Tibial nerve (tissue), 4 donors: ENCODE data around the gene KCNAB2.

Experiments
- EP300 ChIP-seq, 2 donors: sonication (generic); formaldehyde crosslinking; IDR thresholded peaks; one replicate each; pipeline ENCODE4 v1.6.1; 2017; ENCODE audit warnings: antibody characterized with exemption in 2 of 2, mild to moderate bottlenecking in 1 of 2
- POLR2A ChIP-seq, 2 donors: fragments of 450-650 bp; IDR thresholded peaks; one replicate each; pipeline ENCODE4 v1.6.1; 2017; ENCODE audit warnings: antibody characterized with exemption in 2 of 2, mild to moderate bottlenecking in 2 of 2, moderate library complexity in 2 of 2
- TF ChIP-seq, protein P1 (sequence below), 5 experiments: fragments of 200-600 bp in 3 of 5; fragments of 450-650 bp in 2 of 5; sonication (generic) in 3 of 5; IDR thresholded peaks; one replicate each; pipeline ENCODE4 v1.5.1; 2016 to 2019; ENCODE audit warnings: antibody characterized with exemption in 5 of 5, mild to moderate bottlenecking in 3 of 5, moderate library complexity in 2 of 5

DNA sequence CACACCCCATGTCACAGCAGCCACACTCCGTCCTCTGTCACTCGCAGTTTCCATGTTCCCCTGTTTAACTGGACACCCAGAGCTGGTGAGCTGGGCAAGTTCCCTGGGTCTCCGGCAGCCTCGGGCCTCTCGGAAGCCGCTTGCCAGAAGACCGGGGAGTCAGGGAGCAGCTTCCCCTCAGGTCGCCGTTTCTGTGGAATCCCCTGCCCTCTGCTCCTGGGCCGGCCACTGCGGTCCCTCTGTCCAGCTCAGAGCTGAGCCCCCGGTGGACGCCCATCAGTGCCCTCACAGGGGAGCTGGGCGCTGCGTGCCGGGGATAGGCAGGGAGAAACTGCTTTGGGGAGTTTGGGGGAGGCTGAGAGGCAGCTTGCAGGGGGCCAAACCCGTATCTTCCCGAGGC is 37.7 kb downstream of the KCNAB2 start:
- TF ChIP-seq, protein P1, sequence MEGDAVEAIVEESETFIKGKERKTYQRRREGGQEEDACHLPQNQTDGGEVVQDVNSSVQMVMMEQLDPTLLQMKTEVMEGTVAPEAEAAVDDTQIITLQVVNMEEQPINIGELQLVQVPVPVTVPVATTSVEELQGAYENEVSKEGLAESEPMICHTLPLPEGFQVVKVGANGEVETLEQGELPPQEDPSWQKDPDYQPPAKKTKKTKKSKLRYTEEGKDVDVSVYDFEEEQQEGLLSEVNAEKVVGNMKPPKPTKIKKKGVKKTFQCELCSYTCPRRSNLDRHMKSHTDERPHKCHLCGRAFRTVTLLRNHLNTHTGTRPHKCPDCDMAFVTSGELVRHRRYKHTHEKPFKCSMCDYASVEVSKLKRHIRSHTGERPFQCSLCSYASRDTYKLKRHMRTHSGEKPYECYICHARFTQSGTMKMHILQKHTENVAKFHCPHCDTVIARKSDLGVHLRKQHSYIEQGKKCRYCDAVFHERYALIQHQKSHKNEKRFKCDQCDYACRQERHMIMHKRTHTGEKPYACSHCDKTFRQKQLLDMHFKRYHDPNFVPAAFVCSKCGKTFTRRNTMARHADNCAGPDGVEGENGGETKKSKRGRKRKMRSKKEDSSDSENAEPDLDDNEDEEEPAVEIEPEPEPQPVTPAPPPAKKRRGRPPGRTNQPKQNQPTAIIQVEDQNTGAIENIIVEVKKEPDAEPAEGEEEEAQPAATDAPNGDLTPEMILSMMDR (IDR thresholded peaks at IDR 0.05): no peak
- TF ChIP-seq EP300 (IDR thresholded peaks at IDR 0.05) (no peak), POLR2A (IDR thresholded peaks at IDR 0.05) (no peak)
